CMK (cell line): Measurements from ENCODE around the gene SLC12A8.

ENCODE experiments used
- DNase-seq: peaks from one replicate; pipeline ENCODE4 v3.0.0-alpha.2; 2010; ENCODE audit warnings: low read depth

Gene SLC12A8

DNA sequence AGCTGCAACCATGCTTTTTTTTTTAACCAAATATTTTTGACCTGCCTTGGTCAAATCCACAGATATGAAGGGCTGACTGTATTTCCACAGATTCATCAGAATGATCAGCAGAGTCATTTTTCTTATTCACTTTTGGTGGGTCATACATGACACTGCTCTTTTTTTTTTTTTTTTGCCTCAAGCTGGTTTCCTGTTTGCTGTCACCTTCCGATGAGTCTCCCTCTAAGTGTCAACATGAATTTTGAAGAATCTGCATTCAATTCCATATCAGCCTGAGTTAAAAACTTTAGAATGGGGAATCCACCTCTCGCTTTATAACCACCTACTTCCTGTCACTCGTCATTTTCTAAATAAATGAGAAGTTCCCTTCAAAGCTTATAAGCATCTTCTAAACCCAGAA lies 2.2 kb upstream of the SLC12A8 start:
- no peak for DNase-seq

GRCh38 chr3:125213946-125214542 lies 1.5 kb upstream of the SLC12A8 start:
- no peak for DNase-seq

DNA sequence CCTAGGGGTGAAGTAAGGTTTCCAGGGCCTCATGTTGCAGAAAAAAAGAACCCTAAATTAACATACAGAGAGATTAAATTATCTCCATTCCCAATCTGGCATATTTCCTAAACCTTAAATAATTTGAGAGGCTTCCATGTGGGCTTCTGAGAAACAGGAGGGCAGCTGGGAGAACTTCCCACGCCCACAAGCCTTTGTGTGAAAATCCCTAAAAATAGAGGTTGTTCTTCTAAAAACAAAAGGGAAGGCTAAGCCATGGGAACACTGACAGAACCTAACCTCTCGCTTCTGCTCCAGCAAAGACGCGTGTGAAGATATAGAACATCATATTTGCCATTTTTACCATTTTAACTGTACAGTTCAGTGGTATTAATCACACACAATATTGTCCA lies 812 bp upstream of the SLC12A8 start:
- DNase-seq, result no peak

DNA sequence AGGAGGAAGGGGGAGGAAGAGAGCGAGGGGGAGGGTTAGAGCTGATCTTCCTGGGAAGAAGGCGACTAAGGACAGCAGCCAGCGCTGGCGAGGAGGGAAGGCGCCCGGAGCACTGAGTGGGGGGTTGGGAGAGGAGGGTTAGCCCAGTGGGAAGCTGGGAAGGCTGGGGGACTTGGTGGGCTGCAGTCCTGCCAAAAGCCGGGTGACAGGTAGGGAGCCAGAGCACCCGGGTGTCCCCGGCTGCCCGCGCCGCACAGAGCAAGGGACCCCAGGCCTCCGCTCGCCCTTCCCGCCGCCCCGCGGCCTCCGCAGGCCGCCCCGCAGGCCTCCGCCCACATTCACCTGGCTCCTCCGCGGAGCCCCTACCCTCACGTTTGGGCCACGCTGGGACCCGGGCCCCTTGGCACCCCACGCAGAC lies 448 bp downstream of the SLC12A8 start:
- DNase-seq, result no peak

DNA sequence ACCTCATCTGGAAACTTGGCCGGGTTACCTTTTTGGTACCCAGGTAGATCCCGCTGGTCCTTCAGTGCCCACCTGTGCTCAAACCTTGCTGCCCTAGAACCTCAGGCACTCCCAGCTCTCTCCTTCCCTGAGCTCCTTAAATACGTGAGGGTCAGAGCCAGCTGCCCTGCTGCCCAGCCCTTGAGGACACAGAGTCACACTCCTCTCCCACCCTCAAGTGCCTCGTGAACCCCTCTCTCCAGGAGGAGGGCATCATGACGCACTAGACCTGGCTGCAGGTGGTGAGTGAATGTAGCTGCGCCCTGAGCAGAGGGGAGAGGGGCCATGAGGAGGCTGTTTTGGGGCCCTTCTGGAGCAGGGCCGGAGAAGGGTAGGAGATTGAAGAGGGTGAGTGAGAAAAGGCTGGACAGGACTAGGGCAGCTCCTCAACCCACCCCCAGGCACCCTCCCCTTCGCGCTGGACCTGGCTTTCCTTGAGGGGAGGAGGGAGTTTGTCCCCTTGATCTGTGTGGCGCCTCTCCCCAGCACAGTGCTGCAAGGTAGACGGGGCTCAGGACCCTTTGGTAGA lies 941 bp downstream of the SLC12A8 start:
- no peak for DNase-seq

GRCh38 chr3:125207949-125208568 lies 4.5 kb downstream of the SLC12A8 start:
- no peak for DNase-seq

GRCh38 chr3:125207507-125207906 lies 5.0 kb downstream of the SLC12A8 start:
- no peak for DNase-seq

GRCh38 chr3:125206934-125207333 lies 5.6 kb downstream of the SLC12A8 start:
- DNase-seq, result no peak

- no peak for DNase-seq
These were observed 8.8 kb downstream of the SLC12A8 start for GRCh38 chr3:125203731-125204130.

DNA sequence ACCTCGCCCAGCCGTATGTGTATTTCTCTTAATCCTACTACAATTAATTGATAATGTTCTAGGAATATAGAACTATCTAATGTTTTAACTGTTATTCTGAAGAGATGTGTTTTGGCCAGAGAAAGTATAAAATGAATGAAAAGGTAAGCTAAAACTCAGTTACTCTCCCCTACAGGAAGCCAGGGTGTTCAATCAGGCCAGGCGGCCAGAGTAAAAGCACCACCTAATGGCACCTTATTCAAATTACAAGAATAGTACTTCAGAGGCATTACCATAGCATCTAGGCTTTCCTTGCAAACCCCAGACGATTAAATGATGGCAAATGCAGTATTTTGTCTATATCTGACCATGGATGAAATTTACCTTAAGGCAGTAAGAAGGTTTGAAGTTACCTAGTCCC lies 10.4 kb downstream of the SLC12A8 start:
- no peak for DNase-seq

DNA sequence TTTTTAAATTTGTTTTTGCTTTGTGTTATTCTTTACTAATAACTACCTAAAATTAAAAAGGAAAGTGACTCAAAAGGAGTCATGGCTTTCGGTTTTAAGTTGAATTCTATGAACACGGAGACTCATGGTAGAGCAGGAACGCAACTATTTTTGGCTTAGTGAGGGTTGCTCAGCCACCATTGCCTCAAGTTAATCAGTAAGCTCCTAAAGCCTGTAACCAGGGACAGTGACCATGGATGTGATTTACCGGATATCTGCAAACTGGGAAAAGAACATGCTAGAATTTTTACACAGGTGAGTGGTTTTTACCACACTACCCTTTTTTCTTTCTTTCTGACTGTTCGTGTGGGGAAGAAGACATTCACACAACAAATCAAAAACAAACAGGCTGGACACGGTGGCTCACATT lies 11.8 kb downstream of the SLC12A8 start:
- DNase-seq, result no peak

GRCh38 chr3:125194849-125195601 lies 17.5 kb downstream of the SLC12A8 start:
- DNase-seq, result no peak

DNA sequence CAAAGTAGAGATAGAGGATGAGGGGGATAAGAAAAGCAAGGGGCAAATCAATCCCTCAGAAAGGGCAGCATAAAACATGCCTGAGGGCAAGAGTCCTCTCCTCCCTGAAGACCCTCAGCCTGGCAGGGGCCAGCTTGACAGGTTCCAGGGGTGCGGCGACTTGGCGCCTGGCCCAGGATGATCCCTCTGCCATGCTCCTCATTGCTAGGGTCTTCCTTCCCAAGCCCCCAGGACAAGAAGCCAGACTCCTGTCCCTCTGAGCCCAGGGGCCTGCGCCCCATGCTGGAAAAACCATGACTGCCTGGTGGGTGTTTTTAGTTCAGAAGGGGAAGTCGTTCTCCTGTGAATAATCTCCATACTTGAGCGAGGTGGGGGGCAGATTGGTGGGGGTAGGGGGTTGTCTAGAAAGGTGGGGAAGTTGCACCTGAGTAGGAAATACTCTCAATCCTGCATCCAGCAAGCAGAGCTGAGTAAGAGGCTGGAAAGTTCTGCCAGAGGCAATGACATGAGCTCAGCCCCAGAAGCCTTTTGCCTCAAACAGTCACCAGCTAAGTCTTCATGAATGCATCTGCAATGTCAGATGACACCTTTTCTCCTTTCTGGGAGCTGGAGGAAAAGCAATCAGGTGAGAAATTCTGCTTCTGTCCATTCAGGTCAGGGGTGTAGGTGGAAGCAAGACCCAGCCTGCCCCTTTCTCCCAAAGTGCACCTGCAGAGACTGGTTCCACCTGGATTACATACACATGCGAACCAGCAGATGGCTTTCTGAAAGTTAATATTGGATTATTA lies 18.3 kb downstream of the SLC12A8 start:
- no peak for DNase-seq

DNA sequence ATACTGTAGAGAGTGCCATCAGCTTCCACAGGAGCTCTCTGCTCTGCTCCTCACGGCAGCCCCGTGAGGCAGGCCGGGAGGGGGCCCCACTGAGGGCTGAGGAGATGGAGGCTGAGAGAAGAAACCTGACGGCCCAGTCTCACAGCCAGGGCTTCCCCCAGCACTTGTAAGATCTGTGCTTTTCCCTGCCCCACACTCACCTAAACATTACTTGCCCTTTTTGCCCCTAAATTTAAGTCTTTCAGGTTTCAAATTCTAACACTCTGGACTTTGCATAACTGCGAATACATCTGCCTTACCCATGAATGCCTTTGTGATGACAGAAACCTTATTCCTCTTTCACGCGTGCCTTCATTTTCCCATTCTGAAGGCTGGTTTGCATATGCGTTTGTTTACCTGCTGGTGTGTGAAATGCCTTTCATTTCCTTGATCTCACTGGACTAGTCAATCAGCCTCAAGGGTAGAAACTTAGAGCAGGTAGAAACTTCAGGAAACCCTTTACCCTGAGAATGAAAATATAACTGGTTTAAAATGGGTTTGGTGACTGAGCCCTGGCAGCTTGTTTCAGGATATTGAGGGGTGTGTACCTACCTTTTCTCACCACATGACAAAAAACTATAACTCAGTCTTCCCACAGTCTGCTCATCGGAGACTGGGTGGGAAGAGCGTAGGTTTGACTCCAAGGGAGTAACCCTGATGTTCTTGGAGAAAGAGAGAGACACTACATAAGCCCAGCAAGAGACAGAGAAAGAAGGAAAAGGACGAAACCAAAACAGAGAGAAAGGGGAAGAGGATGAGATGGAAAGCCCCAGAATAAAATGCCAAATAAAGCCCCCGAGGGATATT lies 20.1 kb downstream of the SLC12A8 start:
- no peak for DNase-seq

GRCh38 chr3:125191730-125192129 lies 20.8 kb downstream of the SLC12A8 start:
- no peak for DNase-seq

DNA sequence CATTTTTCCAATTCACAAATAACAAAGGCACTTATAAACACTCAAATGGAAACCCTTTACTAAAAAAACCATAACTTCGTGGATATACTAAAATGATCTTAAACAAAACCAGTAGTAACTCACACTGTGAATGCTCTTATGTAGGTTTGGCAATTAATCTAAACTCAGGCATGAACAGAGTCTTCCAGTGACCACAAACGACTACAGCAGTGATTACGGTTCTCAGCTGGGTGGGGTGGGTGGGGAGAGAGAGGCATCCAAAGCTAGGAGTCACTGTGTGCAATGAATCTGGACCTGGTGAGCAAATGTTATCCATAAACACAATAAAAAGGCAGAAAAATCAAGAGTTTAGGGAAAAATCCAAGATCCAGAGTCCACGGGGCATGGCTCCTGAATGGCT lies 21.3 kb downstream of the SLC12A8 start:
- no peak for DNase-seq

DNA sequence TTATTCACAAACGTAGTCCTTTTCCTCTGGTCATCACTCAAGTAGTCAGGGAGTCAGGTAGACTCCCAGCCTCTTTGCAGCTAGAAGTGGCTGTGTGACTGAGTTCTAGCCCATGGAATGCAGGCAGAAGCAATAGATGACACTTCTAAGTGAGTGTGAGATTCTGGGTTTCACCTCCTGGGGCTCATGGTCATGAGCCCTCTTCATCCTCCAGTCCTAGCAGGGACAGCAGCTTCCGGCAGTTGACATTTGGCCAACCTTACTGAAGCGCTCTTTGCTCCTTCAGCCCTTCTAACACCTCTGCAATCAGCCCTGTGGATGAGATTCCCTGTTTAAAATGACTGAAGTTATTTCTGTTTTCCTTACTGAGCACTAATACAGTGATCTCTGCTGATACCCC lies 21.8 kb downstream of the SLC12A8 start:
- no peak for DNase-seq

DNA sequence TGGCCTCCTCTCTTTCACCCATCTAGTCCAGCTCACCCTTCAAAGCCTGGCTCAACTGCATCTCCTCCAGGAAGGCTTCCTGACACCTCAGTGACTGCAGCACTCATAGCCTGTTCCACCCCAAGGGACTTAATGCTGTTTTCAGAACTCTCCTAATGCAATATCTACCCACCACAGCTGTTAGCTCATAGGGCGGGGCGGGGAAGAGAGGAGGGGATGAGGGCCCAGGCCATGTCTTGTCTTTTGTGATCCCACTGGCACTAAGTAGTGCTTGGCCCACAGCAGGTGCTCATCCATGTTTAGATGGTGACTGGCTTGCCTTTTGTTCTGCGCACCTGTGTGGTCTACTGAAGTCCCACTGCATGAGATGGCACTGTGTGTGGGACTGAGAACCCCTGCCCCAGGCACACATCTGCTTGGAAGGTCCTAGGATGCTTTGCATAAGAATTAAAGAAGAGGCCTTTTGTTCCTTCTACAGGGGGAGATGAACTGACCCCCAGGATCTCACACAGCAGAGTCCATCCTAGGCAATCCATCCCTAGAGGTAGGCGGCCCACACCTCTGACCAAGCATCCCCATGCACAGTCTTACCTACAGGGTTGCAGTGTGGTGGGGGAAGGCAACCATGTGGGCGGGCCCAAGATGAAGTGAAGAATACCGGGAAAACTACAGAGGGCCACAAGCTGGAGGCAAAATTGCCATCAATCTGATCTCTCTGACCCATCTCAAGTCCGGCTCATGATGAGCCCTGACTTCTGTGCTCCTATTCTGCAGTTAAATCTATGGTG lies 23.0 kb downstream of the SLC12A8 start:
- no peak for DNase-seq

- no peak for DNase-seq
These were observed 23.6 kb downstream of the SLC12A8 start for GRCh38 chr3:125188955-125189354.

DNA sequence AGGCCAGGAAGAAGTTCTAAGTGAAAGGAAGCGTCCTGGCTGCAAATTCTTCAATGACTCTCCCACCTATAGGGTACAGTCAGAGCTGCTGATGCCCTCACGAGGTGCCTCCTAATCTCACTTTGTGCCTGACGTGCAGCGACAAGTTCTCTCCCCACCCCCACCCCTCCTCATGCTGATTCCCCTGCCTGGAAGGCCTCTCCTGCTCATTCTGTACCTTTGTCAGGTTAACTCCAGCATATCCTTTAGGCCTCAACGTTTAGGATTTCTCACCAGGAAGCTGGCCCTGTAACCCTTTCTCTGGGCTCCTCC lies 25.0 kb downstream of the SLC12A8 start:
- DNase-seq, result no peak
